Measurements from ENCODE around the gene RB1. TPM values are rescaled to one million over a fixed set of nuclear protein-coding genes. Genes with fewer than 3 reads are reported as not detected.

RB1 gene
- total and polyA plus RNA-seq, 2 donors (not counting 3 experiments of a cell fraction or from before 2014, with no cell fraction given): 8.0 to 41.2 TPM

GRCh38 chr13:48528720-48529119 is 225.2 kb downstream of the RB1 start:
- ChIA-PET POLR2A (no interaction called here), CTCF (no interaction called here)
- H3K36me3 ChIP-seq (ENCODE audit: control insufficient read depth in 2 of 2, extremely low read depth in 1 of 2, insufficient read depth in 2 of 2, low read length in 2 of 2): no peaks in the 10 kb centered on the region
- H3K9me3 ChIP-seq (replicated peaks; ENCODE audit: control insufficient read depth, insufficient read depth, low read length): no peaks in the 10 kb centered on the region
- H3K79me2 ChIP-seq (ENCODE audit: control insufficient read depth, insufficient read depth, low read length): peaks cover 2% of the 10 kb centered on the region
- no peaks in the 10 kb centered on the region for H3K27me3 ChIP-seq (ENCODE audit: control insufficient read depth in 2 of 2, insufficient read depth in 2 of 2, low read length in 2 of 2)
- H3K9me1 ChIP-seq (replicated peaks; ENCODE audit: control insufficient read depth, extremely low read depth, insufficient read depth, low read length): no peaks in the 10 kb centered on the region
- FAIRE-seq: no peak
- H2AFZ ChIP-seq (ENCODE audit: low read depth, low read length): no peak overlapping the region
- dilution Hi-C loops (cut with MboI; ENCODE audit: extremely low pct_ligation_motif_present, low sequenced_read_pairs): no loop called here
- H3K27ac ChIP-seq (ENCODE audit: insufficient read depth, low read depth, low read length): no peak overlapping the region
- H3K4me1 ChIP-seq (ENCODE audit: control insufficient read depth, extremely low read depth, insufficient read depth, low read length): peaks cover 10% of the 10 kb centered on the region
- no peaks in the 10 kb centered on the region for H4K20me1 ChIP-seq (replicated peaks; ENCODE audit: control insufficient read depth, extremely low read depth, insufficient read depth, low read length)
- no peak overlapping the region for H3K4me2 ChIP-seq (ENCODE audit: insufficient read depth, low read length)
- DNase-seq (ENCODE audit: low read depth, low spot score): no peak
- BruUV-seq (replicated peaks): no TSS peak
- intact Hi-C loops (cut with micrococcal nuclease): no loop called here
- no peak overlapping the region for H3K4me3 ChIP-seq (replicated peaks in 1 of 3; ENCODE audit: insufficient read depth in 1 of 3, low read depth in 1 of 3, low read length in 3 of 3)
- no peak overlapping the region for H3K9ac ChIP-seq (replicated peaks; ENCODE audit: extremely low read depth, insufficient read depth, low read length)
- TF ChIP-seq CTCF (IDR thresholded peaks at IDR 0.05; ENCODE audit: extremely low read depth in 1 of 2, insufficient read depth in 1 of 2, low read depth in 1 of 2, low read length in 2 of 2) (no peak), MYC (IDR thresholded peaks at IDR 0.05; ENCODE audit: low read depth, low read length) (no peak), EZH2 (IDR thresholded peaks at IDR 0.05; ENCODE audit: borderline replicate concordance, low read depth, low read length, severe bottlenecking) (no peak), FOS (IDR thresholded peaks at IDR 0.05; ENCODE audit: borderline replicate concordance, insufficient read depth, low read length) (no peak), JUN (IDR thresholded peaks at IDR 0.05; ENCODE audit: borderline replicate concordance, insufficient read depth, insufficient read length, low read depth) (no peak), POLR2AphosphoS5 (IDR thresholded peaks at IDR 0.05; ENCODE audit: insufficient read depth, low read depth, low read length) (no peak), MAX (IDR thresholded peaks at IDR 0.05; ENCODE audit: insufficient read depth, insufficient read length) (no peak), POLR2A (IDR thresholded peaks at IDR 0.05; ENCODE audit: low read depth, low read length) (no peak), GATA2 (IDR thresholded peaks at IDR 0.05; ENCODE audit: insufficient read depth, insufficient read length, low read depth, low read length) (no peak)

Data from endothelial cell of umbilical vein (primary cell).